Mammary epithelial cell (primary cell): ENCODE data around the gene FGF4.

ENCODE experiments used
- CTCF ChIP-seq, 2 donors: IDR thresholded peaks in 1 of 2; conservative IDR thresholded peaks in 1 of 2; 2 replicates each; pipeline ENCODE4 v1.5.1; 2011 to 2012; ENCODE audit warnings: inconsistent platforms in 2 of 2, low read length in 2 of 2, mild to moderate bottlenecking in 2 of 2, control low read depth in 1 of 2, low read depth in 1 of 2; ENCODE audit not compliant: insufficient read depth in 1 of 2; ENCODE audit errors: extremely low read depth in 1 of 2
- EZH2 ChIP-seq: IDR thresholded peaks from 2 replicates; pipeline ENCODE4 v1.6.1; 2012; ENCODE audit warnings: low read length, inconsistent platforms, borderline replicate concordance

GRCh38 chr11:69750875-69751597 is 24.1 kb downstream of the FGF4 start:
- TF ChIP-seq CTCF (conservative IDR thresholded peaks at IDR 0.05 in 1 of 2, IDR thresholded peaks at IDR 0.05 in 1 of 2; ENCODE audit: extremely low read depth in 1 of 2, insufficient read depth in 1 of 2, low read depth in 1 of 2, low read length in 2 of 2) (no peak), EZH2 (no peak)
